Liver (tissue), 9 donors: Measurements from ENCODE around the gene RIGI. TPM values are rescaled to one million over a fixed set of nuclear protein-coding genes. Genes with fewer than 3 reads are reported as not detected.

Source experiments
- DNase-seq: peaks from one replicate; pipeline ENCODE4 v3.0.0-alpha.2; 2017; ENCODE audit warnings: low spot score
- H3K27ac ChIP-seq, 2 donors: one replicate each; pipeline ENCODE4 v1.7.0; 2013; ENCODE audit warnings: inconsistent platforms in 2 of 2, low read length in 2 of 2, control low read depth in 1 of 2, low read depth in 1 of 2, mild to moderate bottlenecking in 1 of 2
- H3K27me3 ChIP-seq, 4 donors: one replicate each; pipeline versions ENCODE4 v1.6.1 to v1.7.0; 2013; ENCODE audit warnings: low read length in 3 of 4, inconsistent platforms in 1 of 4, mild to moderate bottlenecking in 1 of 4, moderate library complexity in 1 of 4; ENCODE audit not compliant: control insufficient read depth in 4 of 4, insufficient read depth in 4 of 4
- H3K36me3 ChIP-seq, 4 donors: one replicate each; pipeline versions ENCODE4 v1.6.1 to v1.7.0; 2013; ENCODE audit warnings: low read length in 3 of 4, mild to moderate bottlenecking in 3 of 4, low read depth in 1 of 4, moderate library complexity in 1 of 4; ENCODE audit not compliant: control insufficient read depth in 4 of 4, insufficient read depth in 3 of 4
- H3K4me1 ChIP-seq, 4 donors: one replicate each; pipeline versions ENCODE4 v1.6.1 to v1.7.0; 2013; ENCODE audit warnings: low read length in 3 of 4, mild to moderate bottlenecking in 3 of 4, moderate library complexity in 1 of 4; ENCODE audit not compliant: control insufficient read depth in 4 of 4, insufficient read depth in 4 of 4
- H3K4me3 ChIP-seq, 3 donors: one replicate each; pipeline versions ENCODE4 v1.6.1 to v1.7.0; 2013; ENCODE audit warnings: low read length in 3 of 3, control low read depth in 1 of 3, low read depth in 1 of 3, mild to moderate bottlenecking in 1 of 3
- H3K9ac ChIP-seq, 2 donors: one replicate each; pipeline ENCODE4 v1.7.0; 2013; ENCODE audit warnings: low read length in 2 of 2, mild to moderate bottlenecking in 2 of 2, moderate library complexity in 2 of 2, control low read depth in 1 of 2, low read depth in 1 of 2
- H3K9me3 ChIP-seq, 4 donors: one replicate each; pipeline versions ENCODE4 v1.6.1 to v1.7.0; 2013; ENCODE audit warnings: low read length in 3 of 4; ENCODE audit not compliant: control insufficient read depth in 4 of 4
- EGR1 ChIP-seq, 2 donors: IDR thresholded peaks; 2 replicates each; pipeline ENCODE4 v1.6.1; 2016 to 2018; ENCODE audit warnings: antibody characterized with exemption in 2 of 2, low read depth in 2 of 2
- FOXA1 ChIP-seq: IDR thresholded peaks from 2 replicates; pipeline ENCODE4 v1.6.1; 2016; ENCODE audit warnings: antibody characterized with exemption
- FOXA2 ChIP-seq: IDR thresholded peaks from 2 replicates; pipeline ENCODE4 v1.6.1; 2016; ENCODE audit warnings: antibody characterized with exemption
- GABPA ChIP-seq, 2 donors: IDR thresholded peaks in 1 of 2; conservative IDR thresholded peaks in 1 of 2; 2 replicates each; pipeline ENCODE4 v1.6.1; 2016; ENCODE audit warnings: antibody characterized with exemption in 2 of 2, mild to moderate bottlenecking in 1 of 2, moderate library complexity in 1 of 2
- HNF4A ChIP-seq, 2 donors: conservative IDR thresholded peaks; 2 replicates each; pipeline ENCODE4 v1.6.1; 2016; ENCODE audit warnings: antibody characterized with exemption in 2 of 2, mild to moderate bottlenecking in 2 of 2
- HNF4G ChIP-seq: IDR thresholded peaks from 2 replicates; pipeline ENCODE4 v1.6.1; 2016; ENCODE audit warnings: antibody characterized with exemption
- JUND ChIP-seq, 2 donors: IDR thresholded peaks; 2 replicates each; pipeline ENCODE4 v1.6.1; 2016; ENCODE audit warnings: antibody characterized with exemption in 2 of 2
- NR2F2 ChIP-seq: IDR thresholded peaks from 2 replicates; pipeline ENCODE4 v1.6.1; 2016; ENCODE audit warnings: antibody characterized with exemption
- RAD21 ChIP-seq, 2 donors: IDR thresholded peaks; 2 replicates each; pipeline ENCODE4 v1.6.1; 2016; ENCODE audit warnings: antibody characterized with exemption in 2 of 2, mild to moderate bottlenecking in 2 of 2
- RXRA ChIP-seq, 2 donors: IDR thresholded peaks; 2 replicates each; pipeline ENCODE4 v1.6.1; 2017 to 2018; ENCODE audit warnings: antibody characterized with exemption in 2 of 2, mild to moderate bottlenecking in 1 of 2
- SP1 ChIP-seq: IDR thresholded peaks from 2 replicates; pipeline ENCODE4 v1.6.1; 2018; ENCODE audit warnings: antibody characterized with exemption, mild to moderate bottlenecking
- TAF1 ChIP-seq: conservative IDR thresholded peaks from 2 replicates; pipeline ENCODE4 v1.6.1; 2016; ENCODE audit warnings: antibody characterized with exemption, mild to moderate bottlenecking
- YY1 ChIP-seq: IDR thresholded peaks from 2 replicates; pipeline ENCODE4 v1.6.1; 2016; ENCODE audit warnings: antibody characterized with exemption, mild to moderate bottlenecking
- WGBS: extraction: QIAGEN DNeasy Blood & Tissue Kit; methylation state at CpG from one replicate; pipeline ENCODE4 v1.1.7; 2013; 5-methylcytosine and 5-hydroxymethylcytosine counted together
- polyA plus RNA-seq, 2 donors: library from polyadenylated mRNA; stranded (reverse) in 1 of 2; unstranded in 1 of 2; fragments of 200-250 nt in 1 of 2; fragments of >200 nt in 1 of 2; fragmentation: Nextera tagmentation in 1 of 2; extraction: Ambion mirVana in 1 of 2; gene quantifications; one replicate each; pipeline versions ENCODE4 v1.2.1 to v1.2.3, GENCODE V29; 2013 to 2015
- total RNA-seq, 2 donors: library from RNA; depleted of rRNA; stranded (reverse); fragments of >200 nt; gene quantifications; one replicate each; pipeline ENCODE4 v1.2.3, GENCODE V29; 2014
- TF ChIP-seq, protein P1 (sequence below): IDR thresholded peaks from 2 replicates; pipeline ENCODE4 v1.6.1; 2016; ENCODE audit warnings: antibody characterized with exemption
- TF ChIP-seq, protein P2 (sequence below): IDR thresholded peaks from 2 replicates; pipeline ENCODE4 v1.6.1; 2016; ENCODE audit warnings: antibody characterized with exemption
- TF ChIP-seq, protein P3 (sequence below): fragments of 150-350 bp; IDR thresholded peaks from 2 replicates; pipeline ENCODE4 v1.5.1; 2017; ENCODE audit warnings: improper control_type of control experiment, low read depth, low read length; ENCODE audit not compliant: missing input control
- TF ChIP-seq, protein P4 (sequence below): IDR thresholded peaks from 2 replicates; pipeline ENCODE4 v1.6.1; 2016; ENCODE audit warnings: antibody characterized with exemption, mild to moderate bottlenecking
- TF ChIP-seq, protein P5 (sequence below): IDR thresholded peaks from 2 replicates; pipeline ENCODE4 v1.6.1; 2016; ENCODE audit warnings: antibody characterized with exemption
- donor health status: healthy.
- donor health status: healthy.
- donor health status: healthy.
- donor health status: healthy.
- donor health status: healthy.

Gene RIGI
- 1 to 10 TPM; 6.7 to 7.4 TPM for total RNA-seq
- polyA plus RNA-seq, result 1 to 10 TPM; 2.6 to 5.9 TPM

DNA sequence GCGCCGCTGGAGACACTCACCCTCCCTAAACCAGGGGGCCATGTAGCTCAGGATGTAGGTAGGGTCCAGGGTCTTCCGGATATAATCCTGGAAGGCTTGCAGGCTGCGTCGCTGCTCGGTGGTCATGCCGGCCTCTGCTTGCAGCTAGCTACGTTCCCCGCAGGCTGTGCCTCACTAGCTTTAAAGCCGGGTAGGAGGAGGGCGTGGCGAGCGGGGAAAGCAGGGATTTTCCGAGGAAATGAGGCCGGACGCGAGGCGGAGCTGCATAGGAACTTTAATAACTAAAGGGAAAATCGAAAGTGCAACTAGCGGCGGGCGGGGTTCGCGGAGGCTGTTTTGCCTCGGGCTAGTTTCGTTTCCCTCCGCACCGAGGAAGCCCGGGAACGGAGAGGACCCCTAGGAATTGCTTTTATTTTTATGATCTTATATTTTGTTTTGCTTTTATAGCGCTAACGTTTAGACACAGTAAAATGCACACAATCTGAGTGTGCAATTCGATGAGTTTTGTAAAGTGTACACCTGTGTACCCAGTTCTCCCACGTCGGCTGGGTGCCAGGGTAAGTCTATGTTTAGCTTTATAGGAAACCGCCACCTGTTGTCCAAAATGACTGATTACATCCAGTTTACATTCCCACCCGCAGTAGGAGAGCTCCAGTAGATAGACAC, at the start of gene RIGI:
Gene RIGI, minus strand, starts transcription at position 156 of the 666 bp plus-strand sequence. Its CDS starts 30 bp downstream, at position 126.
- WGBS, result under 1% methylated on average over 37 of the region's 37 CpGs
- Histone ChIP-seq H3K9ac (peak within 1 kb of the TSS; percentile 64 to 88), H3K36me3 (peaks cover 0 to 2% (median under 1%) of the 10 kb centered on the region in 4 donors), H3K27ac (peak within 1 kb of the TSS; percentile 62 to 78), H3K27me3 (no peaks in the 10 kb centered on the region), H3K4me1 (peaks cover 13 to 33% (median 20%) of the 10 kb centered on the region in 4 donors), H3K4me3 (peak within 1 kb of the TSS; percentile 53 to 91 (median 60)), H3K9me3 (no peaks in the 10 kb centered on the region)
- TF ChIP-seq RXRA (IDR thresholded peaks at IDR 0.05) (peak; percentile 58 to 60), EGR1 (IDR thresholded peaks at IDR 0.05; ENCODE audit: low read depth in 2 of 2) (peak; percentile 65 to 82), GABPA (IDR thresholded peaks at IDR 0.05 in 1 of 2, conservative IDR thresholded peaks at IDR 0.05 in 1 of 2) (peak in 1 of 2 donors; percentile 60), FOXA2 (peak; percentile 50), NR2F2 (peak; percentile 42), FOXA1 (peak; percentile 20), RAD21 (IDR thresholded peaks at IDR 0.05) (peak; percentile 76 to 81), JUND (IDR thresholded peaks at IDR 0.05) (no peak), TAF1 (peak; percentile 56), YY1 (peak; percentile 73), HNF4A (conservative IDR thresholded peaks at IDR 0.05) (peak; percentile 9 to 54), SP1 (peak; percentile 71), HNF4G (no peak)
- TF ChIP-seq, protein P1, sequence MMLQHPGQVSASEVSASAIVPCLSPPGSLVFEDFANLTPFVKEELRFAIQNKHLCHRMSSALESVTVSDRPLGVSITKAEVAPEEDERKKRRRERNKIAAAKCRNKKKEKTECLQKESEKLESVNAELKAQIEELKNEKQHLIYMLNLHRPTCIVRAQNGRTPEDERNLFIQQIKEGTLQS, result no peak
- TF ChIP-seq, protein P2, sequence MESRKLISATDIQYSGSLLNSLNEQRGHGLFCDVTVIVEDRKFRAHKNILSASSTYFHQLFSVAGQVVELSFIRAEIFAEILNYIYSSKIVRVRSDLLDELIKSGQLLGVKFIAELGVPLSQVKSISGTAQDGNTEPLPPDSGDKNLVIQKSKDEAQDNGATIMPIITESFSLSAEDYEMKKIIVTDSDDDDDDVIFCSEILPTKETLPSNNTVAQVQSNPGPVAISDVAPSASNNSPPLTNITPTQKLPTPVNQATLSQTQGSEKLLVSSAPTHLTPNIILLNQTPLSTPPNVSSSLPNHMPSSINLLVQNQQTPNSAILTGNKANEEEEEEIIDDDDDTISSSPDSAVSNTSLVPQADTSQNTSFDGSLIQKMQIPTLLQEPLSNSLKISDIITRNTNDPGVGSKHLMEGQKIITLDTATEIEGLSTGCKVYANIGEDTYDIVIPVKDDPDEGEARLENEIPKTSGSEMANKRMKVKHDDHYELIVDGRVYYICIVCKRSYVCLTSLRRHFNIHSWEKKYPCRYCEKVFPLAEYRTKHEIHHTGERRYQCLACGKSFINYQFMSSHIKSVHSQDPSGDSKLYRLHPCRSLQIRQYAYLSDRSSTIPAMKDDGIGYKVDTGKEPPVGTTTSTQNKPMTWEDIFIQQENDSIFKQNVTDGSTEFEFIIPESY, result peak; percentile 74
- TF ChIP-seq, protein P3, sequence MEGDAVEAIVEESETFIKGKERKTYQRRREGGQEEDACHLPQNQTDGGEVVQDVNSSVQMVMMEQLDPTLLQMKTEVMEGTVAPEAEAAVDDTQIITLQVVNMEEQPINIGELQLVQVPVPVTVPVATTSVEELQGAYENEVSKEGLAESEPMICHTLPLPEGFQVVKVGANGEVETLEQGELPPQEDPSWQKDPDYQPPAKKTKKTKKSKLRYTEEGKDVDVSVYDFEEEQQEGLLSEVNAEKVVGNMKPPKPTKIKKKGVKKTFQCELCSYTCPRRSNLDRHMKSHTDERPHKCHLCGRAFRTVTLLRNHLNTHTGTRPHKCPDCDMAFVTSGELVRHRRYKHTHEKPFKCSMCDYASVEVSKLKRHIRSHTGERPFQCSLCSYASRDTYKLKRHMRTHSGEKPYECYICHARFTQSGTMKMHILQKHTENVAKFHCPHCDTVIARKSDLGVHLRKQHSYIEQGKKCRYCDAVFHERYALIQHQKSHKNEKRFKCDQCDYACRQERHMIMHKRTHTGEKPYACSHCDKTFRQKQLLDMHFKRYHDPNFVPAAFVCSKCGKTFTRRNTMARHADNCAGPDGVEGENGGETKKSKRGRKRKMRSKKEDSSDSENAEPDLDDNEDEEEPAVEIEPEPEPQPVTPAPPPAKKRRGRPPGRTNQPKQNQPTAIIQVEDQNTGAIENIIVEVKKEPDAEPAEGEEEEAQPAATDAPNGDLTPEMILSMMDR, result peak; percentile 61
- TF ChIP-seq, protein P4, sequence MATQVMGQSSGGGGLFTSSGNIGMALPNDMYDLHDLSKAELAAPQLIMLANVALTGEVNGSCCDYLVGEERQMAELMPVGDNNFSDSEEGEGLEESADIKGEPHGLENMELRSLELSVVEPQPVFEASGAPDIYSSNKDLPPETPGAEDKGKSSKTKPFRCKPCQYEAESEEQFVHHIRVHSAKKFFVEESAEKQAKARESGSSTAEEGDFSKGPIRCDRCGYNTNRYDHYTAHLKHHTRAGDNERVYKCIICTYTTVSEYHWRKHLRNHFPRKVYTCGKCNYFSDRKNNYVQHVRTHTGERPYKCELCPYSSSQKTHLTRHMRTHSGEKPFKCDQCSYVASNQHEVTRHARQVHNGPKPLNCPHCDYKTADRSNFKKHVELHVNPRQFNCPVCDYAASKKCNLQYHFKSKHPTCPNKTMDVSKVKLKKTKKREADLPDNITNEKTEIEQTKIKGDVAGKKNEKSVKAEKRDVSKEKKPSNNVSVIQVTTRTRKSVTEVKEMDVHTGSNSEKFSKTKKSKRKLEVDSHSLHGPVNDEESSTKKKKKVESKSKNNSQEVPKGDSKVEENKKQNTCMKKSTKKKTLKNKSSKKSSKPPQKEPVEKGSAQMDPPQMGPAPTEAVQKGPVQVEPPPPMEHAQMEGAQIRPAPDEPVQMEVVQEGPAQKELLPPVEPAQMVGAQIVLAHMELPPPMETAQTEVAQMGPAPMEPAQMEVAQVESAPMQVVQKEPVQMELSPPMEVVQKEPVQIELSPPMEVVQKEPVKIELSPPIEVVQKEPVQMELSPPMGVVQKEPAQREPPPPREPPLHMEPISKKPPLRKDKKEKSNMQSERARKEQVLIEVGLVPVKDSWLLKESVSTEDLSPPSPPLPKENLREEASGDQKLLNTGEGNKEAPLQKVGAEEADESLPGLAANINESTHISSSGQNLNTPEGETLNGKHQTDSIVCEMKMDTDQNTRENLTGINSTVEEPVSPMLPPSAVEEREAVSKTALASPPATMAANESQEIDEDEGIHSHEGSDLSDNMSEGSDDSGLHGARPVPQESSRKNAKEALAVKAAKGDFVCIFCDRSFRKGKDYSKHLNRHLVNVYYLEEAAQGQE, result peak; percentile 80
- TF ChIP-seq, protein P5, sequence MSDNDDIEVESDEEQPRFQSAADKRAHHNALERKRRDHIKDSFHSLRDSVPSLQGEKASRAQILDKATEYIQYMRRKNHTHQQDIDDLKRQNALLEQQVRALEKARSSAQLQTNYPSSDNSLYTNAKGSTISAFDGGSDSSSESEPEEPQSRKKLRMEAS, result peak; percentile 97
- DNase-seq, result peak; percentile 81
